Activated T-cell treated with anti-CD3 and anti-CD28 coated beads for 1 hour (primary cell): ENCODE measurements around the gene NOL3.

Experiments
- DNase-seq: peaks from one replicate; pipeline ENCODE4 v3.0.0-alpha.2; 2020; ENCODE audit warnings: low read depth

Gene NOL3

DNA sequence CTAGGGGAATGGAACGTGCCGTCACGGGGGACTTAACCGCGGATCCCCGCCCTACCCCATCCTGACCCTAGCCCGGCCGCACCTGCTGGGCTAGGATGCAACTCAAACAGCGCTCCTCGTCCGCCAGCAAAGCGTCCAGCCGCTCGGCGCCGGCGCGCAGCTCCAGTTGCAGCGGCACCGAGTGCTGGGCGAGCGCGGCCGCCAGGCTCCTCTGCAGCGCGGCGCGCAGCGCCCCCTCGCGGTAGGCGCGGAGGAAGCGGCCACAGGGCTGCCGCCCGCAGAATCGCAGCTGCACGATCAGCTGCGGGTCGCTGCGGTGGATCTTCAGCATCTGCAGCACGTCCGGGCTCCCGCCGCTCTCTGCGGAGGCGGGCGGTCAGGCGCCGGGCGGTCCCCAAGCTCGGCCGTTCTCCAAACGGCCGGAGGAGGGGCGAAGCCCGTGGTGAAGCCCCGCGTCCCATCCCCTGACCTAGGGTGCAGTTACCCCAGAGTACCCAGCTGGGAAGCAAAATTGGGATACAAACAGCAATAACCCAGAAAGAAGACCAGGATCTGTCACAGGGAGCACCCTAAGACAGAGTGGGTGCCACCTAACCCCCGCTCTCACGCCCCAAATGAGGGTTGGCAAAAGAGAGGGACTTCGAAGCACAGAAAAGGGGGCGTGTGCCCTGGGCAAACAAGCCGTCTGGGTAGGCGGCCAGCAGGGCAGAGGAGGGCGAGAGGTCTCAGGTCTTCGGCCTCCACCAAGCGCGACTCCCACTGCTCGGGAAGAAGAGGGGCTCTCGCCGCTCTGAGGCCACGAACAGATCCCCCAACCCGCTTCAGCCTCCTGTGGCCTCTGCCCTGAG, 14.8 kb upstream of the NOL3 start:
- peak; percentile 75 for DNase-seq

DNA sequence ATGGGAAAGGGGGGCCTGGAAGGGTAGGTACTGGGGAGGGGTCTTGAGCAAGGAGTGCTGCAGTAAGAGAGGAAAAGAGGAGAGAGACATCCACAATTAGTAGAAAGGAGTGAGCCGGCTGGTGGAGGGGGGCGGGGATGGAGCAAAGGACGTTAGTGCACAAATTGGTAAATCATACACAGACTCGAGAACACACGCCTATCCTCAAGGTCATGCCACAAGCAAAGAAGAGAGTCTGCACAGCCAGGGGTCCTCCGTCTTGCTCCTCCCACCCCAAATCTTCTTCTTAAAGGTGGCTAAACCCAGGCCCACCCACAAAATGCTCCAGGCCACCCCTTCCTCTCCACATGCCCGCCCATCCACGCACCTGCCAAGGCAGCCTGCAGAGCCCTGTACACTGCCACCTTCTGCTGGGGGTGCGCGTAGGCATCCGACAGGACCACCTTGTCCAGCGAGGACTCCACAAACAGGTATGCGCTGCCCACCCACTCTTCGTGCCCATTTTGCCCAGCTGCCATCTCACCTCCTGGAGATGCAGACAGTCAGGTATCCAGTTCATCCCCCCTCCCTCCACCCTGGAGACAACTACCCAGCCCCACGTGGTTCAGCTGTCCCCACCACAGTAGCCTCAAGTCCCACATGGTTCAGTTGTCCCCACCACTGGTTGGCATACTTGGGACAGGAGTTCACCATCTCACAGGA, 14.0 kb upstream of the NOL3 start:
- no peak for DNase-seq

DNA sequence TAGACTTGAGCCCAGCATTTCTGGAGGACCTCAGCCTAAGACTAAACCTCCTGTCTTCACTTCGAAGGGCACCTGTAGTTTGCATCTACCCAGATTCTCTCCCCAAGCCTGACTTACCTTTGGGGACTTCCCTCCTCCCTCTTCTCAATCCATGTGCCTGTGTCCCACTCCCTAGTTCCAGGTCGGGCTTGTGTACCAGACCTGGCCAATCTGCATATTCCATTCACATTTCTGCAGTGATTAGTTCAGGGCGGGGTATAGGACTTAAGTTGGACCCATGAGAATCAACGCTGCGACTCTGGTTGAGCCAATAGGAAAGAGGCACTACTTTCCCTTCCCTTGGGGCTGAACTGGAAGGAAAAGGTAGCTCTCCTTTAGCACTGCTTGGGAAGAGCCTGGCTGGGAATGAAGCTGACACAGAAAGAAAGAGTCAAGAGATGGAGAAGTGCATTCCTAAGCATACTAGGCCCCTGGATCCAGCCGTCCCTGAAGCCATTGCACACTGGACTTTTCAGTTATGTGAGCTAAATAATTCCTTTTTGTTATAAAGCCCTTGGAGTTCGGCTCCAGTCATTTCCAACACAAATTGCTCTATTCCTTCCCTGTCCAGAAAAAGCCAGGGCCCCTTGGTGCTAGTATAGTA, 13.1 kb upstream of the NOL3 start:
- DNase-seq, result no peak

DNA sequence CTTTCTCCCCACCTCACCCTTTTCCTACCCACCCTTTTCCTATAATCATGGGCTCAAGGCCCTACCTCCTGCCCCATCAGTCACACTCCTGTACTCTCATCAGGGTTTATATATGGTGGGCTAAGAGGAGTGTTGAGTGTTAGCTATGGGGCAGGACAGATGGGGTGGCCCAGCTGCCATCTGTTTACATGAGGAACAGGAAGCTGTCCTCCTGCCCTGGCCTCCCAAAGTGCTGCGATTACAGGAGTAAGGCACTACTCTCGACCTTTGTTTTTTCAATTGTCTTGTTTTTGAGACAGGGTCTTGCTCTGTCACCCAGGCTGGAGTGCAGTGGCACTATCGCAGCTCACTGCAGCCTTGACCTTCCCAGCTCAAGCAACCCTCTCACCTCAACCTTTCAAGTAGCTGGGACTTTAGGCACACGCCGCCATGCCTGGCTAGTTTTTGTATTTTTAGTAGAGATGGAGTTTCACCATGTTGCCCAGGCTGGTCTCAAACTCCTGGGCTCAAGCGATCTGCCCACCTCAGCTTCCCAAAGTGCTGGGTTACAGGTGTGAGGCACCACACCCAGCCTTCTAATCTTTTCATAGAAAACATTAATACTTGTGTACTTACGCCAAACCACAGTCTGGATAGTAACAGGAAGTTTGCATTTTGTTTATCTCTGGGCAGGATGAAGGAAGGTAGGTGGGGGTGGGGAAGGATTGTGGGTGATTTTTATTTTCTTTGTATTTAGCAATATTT, 12.3 kb upstream of the NOL3 start:
- no peak for DNase-seq

DNA sequence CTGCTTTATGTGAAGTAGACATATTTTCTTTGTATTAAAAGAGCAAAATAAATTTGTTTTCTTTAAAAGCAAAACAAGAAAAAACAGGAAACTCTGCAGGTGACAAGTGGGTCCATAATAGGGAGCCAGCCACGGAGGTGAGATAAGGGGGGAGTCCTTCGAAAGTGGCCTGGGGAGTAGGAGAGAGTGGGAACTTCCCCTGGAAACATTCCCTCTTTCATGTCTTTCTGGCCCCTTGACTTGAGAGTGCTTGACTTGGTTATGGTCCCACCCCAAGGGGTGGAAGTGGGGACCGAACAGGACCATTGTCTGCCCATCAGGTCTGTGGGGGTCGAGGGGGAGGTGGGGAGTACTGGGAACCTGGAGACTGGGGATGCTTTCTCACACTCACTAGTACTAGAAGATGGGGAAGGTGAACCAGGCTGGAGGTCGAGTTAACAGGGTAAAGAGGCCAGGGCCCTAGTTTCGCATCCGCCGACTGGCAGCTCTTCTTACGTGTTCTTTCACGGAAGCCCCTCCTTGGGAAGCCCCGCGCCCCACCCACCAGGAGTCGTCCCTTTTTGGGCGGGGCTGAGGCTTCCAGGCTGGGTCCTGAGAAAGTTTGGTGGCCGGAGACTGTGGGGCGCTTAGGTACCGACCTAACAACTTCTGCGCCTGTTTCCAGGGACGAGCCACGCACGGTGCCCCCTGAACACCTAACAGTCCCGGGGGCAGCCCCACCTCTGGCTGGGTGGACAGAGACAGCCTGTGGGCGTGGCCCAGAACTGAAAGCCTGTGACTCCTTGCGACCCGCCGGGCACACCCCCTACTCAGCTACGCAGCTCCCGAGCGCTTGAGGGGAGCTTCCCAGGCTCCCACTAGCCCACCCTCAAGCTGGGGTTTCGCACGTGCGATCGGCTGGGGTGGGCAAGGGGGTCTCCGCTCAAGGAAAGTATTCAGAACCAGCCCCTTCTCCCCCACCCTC, 11.4 kb upstream of the NOL3 start:
- peak; percentile 71 for DNase-seq

DNA sequence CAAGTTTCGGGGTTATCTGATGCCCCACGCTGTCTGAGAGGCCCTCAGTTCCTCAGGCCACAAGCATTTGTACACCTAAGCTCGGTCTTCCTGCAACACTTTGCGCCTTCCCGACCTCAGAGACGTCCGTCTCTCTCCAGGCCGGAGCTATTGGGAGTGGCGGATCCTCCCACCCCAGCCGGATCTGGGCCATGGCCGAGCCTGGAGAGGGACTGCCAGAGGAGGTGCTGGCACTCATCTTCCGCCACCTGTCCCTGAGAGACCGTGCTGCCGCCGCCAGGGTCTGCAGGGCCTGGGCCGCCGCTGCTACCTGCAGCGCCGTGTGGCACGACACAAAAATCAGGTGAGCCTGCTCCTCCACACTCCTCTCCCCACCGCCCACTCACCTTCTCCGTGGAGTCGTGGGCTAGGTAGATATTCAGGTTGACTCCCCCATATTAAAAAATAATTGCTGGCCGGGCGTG, 8.7 kb upstream of the NOL3 start:
- DNase-seq, result no peak

DNA sequence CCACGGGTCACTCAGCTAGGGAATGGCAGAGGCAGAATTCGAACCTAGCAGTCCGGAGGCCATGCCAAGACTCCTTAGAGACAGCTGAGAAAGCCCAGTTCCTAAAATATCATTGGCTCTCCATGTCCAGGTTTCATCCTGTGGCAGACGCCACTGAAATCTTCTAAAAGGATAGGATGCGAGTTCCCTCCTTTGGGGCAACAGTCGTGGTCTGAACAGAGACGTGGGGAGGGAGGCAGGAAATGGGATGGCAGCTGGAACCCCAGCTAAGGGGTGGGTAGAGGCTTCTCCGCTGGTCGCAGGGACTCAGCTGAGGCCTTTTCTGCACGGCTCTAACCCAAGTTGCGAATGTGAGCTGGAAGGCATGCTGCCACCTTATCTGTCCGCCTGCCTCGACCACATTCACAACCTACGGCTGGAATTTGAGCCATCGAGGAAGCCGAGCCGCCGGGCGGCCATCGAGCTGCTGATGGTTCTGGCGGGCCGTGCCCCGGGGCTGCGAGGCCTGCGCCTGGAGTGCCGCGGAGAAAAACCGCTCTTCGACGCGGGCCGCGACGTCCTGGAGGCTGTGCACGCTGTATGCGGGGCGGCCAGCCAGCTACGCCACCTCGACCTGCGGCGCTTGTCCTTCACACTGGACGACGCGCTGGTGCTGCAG, 7.7 kb upstream of the NOL3 start:
- DNase-seq, result no peak

DNA sequence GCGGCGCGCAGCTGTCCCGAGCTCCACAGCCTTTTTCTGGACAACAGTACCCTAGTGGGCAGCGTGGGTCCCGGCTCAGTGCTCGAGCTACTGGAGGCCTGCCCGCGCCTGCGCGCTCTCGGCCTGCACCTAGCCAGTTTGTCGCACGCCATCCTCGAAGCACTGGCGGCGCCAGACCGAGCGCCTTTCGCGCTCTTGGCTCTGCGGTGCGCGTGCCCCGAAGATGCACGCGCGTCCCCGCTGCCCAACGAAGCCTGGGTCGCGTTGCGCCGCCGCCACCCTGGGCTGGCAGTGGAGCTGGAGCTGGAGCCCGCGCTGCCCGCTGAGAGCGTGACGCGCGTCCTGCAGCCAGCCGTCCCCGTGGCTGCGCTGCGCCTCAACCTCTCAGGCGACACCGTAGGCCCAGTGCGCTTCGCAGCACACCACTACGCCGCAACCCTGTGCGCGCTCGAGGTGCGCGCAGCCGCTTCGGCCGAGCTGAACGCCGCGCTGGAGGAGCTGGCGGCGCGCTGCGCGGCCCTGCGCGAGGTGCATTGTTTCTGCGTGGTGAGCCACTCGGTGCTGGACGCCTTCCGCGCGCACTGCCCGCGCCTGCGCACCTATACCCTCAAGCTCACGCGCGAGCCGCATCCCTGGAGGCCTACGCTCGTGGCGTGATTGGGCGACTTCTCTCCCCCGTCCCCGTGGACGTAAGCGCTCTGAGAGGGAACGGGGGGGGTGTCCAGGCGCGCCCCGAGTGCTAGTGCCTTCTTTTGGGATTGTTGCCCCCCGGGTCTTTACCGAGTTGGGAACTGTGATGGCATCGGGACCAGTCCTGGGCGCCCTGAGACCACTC, 7.0 kb upstream of the NOL3 start:
- no peak for DNase-seq

DNA sequence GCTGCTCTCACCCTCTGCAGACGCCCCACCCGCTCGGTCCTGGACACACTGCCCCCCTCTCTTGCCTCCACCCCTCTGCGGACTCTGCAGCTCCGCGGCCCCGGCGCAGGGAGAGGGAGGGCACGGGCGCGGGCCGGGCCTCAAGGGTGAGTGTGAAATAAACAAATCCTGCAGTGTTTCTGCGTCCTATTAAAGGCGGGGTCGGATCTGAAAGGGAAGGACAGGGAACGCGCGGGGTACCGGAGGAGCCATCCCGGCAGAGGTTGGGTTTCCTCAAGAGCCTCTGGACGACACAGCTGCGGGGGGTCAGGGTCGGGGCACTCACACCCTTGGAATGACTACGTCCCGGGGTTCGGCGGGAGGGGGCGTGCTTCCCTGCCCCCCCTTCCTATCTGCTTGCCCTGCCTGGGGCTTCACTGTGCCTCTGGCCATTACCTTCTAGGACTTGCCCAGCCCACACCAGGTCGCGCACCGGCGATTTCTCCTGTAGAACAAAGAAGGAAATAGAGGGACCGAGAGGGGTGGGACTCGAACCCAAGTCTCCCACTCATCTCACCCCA, 6.3 kb upstream of the NOL3 start:
- no peak for DNase-seq

DNA sequence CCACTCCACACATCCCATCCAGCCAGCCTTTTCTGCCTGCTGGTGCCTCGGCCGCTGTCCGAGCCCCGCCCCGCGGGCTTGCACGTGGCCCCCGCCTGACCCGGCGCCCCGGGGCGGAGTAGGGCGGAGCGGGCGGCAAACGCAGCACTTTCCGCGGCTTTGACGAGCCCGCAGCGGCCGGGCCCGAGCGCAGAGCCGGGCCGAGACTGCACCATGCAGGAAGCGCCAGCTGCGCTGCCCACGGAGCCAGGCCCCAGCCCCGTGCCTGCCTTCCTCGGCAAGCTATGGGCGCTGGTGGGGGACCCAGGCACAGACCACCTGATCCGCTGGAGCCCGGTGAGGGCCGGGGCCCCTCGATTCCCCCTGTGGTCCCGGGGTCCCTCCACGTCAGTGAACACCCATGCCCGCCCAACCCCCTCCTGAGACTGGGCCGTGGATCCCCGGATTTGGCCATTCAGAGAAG, 5.7 kb upstream of the NOL3 start, which contains the start of gene HSF4:
HSF4 (plus strand) TSS at position 147 of the 463 bp plus-strand sequence; CDS start at position 214, 67 bp downstream.
- DNase-seq, result no peak

DNA sequence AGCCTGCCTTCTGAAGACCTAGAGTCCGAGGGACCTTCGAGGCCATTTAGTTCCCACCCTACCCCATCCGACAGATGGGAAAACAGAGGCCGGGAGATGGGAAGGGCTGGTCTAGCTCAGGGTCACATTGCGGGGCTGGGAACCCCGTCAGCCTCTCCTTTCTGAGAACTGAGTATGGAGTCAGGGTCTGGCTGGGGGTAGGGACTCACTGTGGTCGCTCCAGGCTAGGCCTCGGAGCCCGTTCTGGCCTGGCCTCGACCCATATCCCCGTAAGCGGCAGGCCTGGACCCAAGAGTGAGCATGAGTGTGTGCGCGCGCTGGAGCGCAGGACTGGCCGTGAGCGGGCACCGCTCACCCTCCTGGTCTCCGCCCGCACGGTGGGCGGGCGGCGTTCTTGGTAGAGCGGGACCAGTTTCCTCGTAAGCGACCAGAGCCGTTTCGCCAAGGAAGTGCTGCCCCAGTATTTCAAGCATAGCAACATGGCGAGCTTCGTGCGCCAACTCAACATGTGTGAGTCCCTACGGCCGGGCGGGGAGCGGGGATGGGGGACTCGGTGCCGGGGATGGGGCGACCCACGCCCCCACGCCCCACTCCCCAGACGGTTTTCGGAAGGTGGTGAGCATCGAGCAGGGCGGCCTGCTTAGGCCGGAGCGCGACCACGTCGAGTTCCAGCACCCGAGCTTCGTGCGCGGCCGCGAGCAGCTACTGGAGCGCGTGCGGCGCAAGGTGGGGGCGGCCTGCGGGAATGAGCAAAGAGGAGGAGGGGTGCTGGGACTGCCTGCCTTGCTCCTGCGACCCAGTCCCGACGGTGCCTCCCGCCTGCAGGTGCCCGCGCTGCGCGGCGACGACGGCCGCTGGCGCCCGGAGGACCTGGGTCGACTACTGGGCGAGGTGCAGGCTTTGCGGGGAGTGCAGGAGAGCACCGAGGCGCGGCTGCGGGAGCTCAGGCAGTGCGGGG, 4.9 kb upstream of the NOL3 start:
- DNase-seq, result no peak

DNA sequence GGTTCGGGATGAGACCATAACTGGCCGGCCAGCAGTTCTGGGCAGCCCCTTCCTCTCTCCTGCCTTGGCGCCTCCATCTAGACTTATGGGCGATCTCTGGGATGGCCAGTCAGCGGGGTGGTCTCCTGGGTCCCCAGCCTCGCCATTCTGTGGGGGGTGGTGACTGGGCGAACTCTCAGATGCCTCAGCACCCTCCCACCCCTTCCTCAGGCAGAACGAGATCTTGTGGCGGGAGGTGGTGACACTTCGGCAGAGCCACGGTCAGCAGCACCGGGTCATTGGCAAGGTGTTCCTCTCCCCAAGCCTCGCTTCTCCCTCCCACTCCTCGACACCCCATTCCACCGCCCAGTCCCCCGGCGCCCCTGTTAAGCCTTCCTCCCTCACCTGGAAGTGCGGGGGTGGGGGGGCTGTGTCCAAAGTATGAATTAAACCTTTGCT, 4.2 kb upstream of the NOL3 start:
- DNase-seq, result no peak

DNA sequence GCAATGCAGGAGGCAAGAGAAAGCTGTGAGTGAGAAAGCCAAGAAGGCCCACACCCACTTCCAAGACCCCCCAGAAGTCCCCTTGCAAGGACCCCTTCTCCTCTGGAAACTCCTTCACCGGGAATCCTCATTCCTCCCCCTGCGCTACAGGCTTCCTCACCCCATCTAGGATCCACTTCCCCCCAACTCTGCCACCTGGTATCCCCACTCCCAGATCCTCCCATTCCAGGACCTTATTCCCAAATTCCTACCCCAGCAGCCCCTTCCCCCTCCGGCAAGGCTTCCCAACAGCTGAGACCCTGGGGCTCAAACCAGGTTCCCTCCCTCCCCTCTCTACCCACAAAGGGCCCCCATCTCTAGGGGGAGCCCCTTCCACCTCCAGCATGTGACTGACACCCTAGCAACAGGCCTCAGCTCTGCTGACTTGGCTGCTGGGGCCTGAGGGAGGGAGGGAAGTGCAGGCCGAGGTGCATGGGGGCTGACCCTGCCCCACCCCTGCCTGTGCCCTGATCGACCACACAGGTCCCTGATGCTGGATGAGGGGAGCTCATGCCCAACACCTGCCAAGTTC, 3.7 kb upstream of the NOL3 start:
- no peak for DNase-seq

DNA sequence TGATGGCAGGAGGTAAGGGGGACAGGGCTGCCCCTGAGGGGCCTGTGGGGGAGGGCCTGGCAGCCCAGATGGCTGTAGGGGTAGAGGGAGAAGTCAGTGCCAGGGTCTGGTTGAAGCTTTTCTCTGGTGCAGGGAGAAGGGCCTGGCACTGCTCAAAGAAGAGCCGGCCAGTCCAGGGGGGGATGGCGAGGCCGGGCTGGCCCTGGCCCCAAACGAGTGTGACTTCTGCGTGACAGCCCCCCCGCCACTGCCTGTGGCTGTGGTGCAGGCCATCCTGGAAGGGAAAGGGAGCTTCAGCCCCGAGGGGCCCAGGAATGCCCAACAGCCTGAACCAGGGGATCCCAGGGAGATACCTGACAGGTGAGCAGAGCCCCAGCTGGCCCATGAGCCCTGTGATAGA, 2.8 kb upstream of the NOL3 start:
- DNase-seq, result no peak

DNA sequence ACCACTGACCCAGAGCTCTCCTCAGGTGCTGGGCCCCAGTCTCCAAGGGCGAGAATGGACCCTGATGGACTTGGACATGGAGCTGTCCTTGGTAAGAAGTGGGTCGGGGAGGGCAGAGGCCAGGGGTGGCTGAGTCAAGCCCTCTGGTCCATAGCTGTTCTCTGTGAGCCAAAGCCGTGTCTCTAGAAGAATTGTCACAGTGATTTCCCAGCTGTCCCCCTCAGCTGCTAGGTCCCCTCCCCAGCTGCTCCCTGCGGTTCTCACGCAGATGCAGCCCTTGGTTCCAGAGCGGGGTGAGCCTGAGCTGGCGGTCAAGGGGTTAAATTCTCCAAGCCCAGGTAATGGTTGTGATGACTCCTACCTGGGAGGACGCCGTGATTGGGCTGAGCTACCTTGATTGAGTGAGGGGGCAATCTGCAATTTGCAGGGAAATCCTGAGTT, 1.3 kb upstream of the NOL3 start:
- no peak for DNase-seq

DNA sequence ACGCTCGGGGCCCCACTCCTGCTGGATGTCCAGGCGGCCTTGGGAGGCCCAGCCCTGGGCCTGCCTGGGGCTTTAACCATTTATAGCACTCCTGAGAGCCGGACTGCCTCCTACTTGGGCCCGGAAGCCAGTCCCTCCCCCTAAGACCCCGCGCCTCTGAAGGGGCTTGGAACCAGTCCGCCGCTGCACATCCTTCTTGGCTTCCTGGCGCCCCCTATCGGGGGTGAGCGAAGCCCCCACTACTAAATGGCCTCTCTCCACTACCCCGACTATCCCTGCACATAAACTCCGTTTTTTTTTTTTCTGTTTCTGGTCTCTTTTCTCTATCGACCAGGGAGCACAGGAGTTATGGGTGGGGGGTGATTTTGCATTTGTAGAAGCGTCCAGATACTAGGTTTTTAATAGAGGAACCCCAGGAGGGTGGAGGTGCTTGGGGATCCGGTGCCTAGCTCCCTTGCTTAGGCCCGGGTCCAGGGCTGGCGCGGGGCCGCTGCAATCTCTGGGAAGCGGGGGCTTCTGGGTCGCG, 633 bp upstream of the NOL3 start:
- DNase-seq, result peak; percentile 41
